ENCODE measurements around the gene AKT1S1. TPM values are rescaled to one million over a fixed set of nuclear protein-coding genes. Genes with fewer than 3 reads are reported as not detected.
A peak's percentile ranks its signal among the peaks of the same experiment; 100 is the strongest.

AKT1S1 gene
- total RNA-seq, 1 donor from 2014 or later = 4.1 TPM

DNA sequence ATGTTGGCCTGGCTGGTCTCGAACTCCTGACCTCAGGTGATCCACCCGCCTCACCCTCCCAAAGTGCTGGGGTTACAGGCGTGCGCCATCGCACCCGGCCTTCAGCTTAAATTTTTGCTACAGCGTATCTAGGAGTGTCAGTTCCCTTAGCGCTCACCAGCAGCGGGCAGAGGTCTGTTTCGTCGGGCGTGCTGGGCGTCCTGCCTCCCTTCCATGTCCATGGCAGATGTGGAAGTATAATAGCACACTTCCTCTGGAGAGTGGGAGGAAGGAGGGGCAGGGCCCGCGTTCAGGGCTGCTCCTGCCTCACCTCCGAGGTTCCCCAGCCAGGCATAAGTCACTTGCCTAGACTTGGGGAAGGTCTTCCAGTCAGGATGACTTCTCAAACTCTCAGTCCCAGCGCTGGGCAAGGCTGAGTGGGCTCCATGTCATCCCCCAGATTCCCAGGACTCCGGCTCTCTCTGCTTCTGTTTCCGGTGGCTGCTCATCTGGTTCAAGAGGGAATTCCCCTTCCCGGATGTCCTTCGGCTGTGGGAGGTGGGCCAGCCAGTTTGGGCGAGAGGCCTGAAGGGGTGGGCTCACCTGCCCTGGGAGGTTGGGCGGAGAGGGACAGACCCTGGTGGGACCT is 10.0 kb upstream of the AKT1S1 start:
- DNase-seq (ENCODE audit: low spot score in 2 of 2) (no peak), FAIRE-seq (no peak)

DNA sequence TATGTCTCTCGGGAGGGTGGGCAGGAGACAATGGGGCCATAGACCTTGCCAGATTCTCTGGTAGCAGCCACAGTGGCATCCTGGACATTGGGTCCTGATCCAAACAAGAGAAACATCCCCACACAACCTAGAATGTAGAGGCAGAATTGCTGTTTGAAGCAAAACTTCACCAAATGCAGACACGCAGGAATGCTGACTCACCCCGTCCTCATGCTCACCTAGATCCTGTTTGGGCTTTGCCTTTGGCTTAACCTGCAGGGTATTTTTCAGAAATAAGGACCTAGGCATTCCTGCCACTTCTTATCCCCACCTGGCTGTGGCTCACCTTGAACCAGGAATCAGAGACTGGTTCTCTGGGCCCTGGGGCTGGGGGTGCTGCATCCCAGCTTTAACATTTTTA is 7.6 kb upstream of the AKT1S1 start:
- FAIRE-seq = no peak

GRCh38 chr19:49884109-49884508 is 7.0 kb upstream of the AKT1S1 start:
- no peak for FAIRE-seq
- DNase-seq (ENCODE audit: low spot score in 2 of 2) = no peak

More for the DNA sequence above, 7.6 kb upstream of the AKT1S1 start:
- no peak for DNase-seq (ENCODE audit: low spot score in 2 of 2)

- no peak for FAIRE-seq
- no peak for DNase-seq (ENCODE audit: low spot score in 2 of 2)
These were observed 5.9 kb upstream of the AKT1S1 start for GRCh38 chr19:49883094-49883493.

- DNase-seq (ENCODE audit: low spot score in 2 of 2) = no peak
- no peak for FAIRE-seq
These were observed 5.5 kb upstream of the AKT1S1 start for GRCh38 chr19:49882643-49883042.

DNA sequence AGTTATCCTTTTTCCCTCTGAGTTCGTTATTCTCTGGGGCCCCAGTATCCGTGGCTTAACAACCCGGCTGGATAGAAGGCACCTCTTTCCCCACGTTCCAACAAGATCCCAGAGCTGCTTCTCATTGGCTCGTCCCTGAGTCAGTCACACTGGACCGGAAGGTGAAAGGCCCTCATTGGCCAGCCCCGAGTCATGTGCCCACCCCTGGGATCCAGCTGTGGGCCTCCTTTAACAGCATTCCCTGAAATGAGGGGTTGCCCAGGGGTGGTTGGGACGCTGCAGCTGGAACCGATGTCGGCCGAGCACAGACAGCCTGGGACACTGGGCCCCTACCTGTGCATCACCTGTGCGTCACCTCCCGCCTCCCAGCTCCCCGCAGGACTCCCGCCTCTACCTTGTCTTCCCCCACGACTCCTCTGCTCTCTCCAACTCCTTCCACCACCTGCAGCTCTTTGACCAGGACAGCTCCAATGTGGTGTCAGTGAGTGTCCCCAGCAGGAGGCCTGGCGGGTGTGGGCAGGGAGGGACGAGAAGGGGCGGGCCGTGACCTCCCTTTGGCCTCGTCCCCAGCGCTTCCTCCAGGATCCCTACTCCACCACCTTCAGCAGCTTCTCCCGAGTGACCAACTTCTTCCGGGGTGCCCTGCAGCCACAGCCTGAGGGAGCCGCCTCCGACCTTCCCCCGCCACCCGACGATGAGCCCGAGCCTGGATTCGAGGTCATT is 4.7 kb upstream of the AKT1S1 start:
- FAIRE-seq = no peak
- DNase-seq (ENCODE audit: low spot score in 2 of 2) = no peak

GRCh38 chr19:49881186-49881585 is 4.0 kb upstream of the AKT1S1 start:
- FAIRE-seq = no peak

GRCh38 chr19:49880162-49880869 is 3.2 kb upstream of the AKT1S1 start:
- FAIRE-seq = no peak
- DNase-seq (ENCODE audit: low spot score in 2 of 2) = no peak

More at GRCh38 chr19:49881186-49881585, 4.0 kb upstream of the AKT1S1 start:
- no peak for DNase-seq (ENCODE audit: low spot score in 2 of 2)

DNA sequence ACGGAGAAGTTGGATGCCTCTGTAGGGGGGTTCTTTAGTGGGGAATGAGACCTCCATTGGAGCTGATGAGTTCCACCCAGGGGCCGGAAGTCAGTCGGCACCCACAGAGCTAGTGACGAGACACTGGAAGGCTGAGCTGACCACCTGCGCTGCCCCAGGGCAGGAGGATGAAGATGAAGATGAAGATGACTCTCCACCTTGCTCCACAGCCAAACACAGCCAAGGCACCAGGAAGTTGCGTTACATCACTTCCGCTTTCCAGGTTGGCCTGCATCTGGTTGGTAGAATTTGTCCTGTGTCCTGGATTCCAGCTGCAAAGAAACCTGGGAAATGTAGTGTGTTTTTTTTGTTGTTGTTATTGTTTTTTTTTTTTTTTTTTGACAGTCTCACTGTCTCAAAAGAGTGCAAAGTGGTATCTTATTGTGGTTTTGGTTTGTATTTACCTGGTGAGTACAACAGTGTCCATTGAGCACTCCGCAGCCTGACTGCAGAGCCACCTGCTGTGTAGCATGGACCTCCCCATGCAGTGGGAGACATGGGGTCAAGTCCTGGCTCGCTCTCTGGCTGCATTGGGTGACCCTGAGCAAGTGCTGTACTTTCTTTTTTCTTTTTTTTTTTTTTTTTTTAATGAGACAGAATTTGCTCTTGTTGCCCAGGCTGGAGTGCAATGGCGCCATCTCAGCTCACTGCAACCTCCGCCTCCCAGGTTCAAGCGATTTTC is 2.2 kb upstream of the AKT1S1 start:
- DNase-seq (ENCODE audit: low spot score in 2 of 2) (no peak), FAIRE-seq (no peak)

- DNase-seq (ENCODE audit: low spot score in 2 of 2) (no peak), FAIRE-seq (no peak)
These were observed 1.6 kb upstream of the AKT1S1 start for GRCh38 chr19:49878744-49879070.

DNA sequence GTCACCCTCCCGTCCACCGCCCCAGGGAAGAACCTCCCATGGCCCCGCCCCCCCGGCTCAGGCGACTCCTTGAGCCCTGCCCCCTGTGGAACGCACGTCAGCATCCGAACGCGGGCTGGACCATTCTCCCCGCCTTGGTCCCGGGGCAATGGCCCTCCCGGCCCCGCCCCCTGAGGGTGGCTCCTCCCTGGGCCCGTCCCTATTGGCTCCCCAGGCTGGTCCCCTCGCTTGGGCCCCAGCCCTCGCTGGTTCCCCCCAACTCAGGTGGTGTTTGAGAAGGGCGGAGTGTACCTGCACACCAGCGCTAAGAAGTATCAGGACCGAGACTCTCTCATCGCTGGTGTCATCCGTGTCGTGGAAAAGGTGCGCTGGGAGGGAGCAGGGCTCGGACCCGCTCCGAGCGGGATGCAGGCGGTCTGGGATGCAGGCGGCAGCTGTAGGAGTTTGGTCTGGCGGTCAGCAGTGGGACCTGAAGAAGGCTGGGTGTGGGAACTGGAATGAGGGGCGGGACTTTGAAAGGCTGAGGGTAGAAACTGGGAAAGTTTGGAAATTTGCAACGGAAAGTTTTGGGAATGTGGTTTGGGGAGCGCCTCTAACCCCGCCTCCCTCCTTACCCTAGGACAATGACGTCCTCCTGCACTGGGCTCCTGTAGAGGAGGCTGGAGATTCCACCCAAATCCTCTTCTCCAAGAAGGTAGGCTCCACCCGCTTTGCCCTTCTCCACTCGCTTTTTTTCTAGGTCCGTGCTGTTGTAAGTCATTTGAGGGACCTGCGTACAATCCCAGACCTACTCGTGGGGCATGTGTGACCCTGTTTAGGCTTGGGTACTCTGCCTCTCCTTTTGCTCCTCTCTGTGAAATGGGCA is 956 bp upstream of the AKT1S1 start:
- peak; percentile 95 to 98 for DNase-seq (ENCODE audit: low spot score in 2 of 2)
- FAIRE-seq = no peak

DNA sequence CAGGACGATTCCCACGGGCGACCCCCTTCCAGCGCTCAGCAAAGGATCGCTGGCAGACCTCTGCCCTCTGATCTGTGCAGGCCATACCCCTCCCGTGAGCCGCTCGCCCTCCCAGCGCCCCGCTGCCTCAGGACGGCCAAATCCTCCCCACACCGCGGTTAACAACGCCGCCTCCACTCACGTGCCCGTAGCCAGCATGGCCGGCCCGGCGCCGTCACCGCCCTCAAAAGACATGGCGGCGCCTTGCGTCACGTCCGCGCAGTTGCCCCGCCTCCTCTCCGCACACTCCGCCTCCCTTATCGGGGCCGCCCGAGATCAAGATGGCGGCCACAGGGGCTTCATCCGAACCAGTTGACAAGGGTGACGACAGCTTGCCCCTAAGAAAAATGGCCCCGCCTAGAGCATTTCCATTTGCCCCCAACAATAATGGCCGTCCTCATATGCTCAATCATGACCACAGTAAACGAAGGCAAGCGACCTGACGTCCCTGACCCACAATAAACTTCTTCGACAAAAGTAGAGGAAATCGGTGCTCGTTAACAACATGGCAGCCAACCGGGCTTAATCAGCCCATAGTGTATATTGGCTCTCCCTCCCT is 634 bp downstream of the AKT1S1 start:
- FAIRE-seq = peak; percentile 76
- peak; percentile 88 to 92 for DNase-seq (ENCODE audit: low spot score in 2 of 2)

DNA sequence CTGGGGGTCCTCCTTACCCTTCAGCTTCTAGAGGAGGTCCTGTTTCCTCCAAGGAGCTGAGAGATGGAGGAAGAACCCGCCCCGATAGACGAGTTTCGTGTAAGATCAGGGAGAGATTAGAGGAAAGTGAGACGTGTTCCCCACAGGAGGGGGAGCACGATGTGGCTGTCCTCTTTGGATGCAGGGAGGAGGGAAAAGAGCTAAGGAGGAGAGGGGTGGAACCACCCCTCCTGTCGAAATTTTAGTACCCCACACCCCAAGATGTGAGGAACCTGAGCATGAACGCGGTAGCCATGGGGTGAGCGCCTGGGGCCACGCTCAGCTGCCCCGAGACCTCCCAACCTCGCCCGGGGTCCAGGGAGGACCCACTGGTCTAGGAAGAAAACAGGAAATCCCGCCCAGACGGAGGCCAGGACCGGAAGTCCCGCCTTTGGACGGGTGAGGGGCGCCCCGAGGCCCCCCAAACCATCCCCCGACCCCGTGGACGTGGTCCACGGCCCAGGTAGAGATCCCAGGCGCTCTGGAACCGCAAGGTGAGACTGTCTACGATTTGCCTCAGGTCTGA is 1.2 kb downstream of the AKT1S1 start:
- no peak for FAIRE-seq
- DNase-seq (ENCODE audit: low spot score in 2 of 2) = no peak

DNA sequence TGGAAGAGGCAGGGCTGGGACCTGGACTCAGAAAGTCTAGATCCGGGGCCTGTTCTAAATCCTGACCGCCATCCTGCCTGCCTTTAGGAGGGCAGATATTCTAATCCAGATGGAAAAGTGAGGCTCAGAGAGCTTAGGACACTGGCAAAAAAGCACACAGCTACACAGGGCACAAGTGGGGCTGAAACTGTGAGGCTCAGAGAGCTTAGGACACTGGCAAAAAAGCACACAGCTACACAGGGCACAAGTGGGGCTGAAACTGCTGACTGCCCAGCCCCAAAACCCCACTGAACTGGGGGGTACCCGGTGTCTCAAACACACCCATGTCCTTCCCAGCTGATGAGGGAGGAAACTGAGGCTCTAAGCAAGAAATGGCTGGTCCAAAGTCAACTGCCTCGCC is 2.0 kb downstream of the AKT1S1 start:
- no peak for FAIRE-seq
- DNase-seq (ENCODE audit: low spot score in 2 of 2) = no peak

GRCh38 chr19:49874503-49875157 is 2.5 kb downstream of the AKT1S1 start:
- DNase-seq (ENCODE audit: low spot score in 2 of 2) (no peak), FAIRE-seq (no peak)

GRCh38 chr19:49873834-49874233 is 3.3 kb downstream of the AKT1S1 start:
- DNase-seq (ENCODE audit: low spot score in 2 of 2) (no peak), FAIRE-seq (no peak)

- FAIRE-seq (no peak), DNase-seq (ENCODE audit: low spot score in 2 of 2) (no peak)
These were observed 4.0 kb downstream of the AKT1S1 start for GRCh38 chr19:49873129-49873521.

DNA sequence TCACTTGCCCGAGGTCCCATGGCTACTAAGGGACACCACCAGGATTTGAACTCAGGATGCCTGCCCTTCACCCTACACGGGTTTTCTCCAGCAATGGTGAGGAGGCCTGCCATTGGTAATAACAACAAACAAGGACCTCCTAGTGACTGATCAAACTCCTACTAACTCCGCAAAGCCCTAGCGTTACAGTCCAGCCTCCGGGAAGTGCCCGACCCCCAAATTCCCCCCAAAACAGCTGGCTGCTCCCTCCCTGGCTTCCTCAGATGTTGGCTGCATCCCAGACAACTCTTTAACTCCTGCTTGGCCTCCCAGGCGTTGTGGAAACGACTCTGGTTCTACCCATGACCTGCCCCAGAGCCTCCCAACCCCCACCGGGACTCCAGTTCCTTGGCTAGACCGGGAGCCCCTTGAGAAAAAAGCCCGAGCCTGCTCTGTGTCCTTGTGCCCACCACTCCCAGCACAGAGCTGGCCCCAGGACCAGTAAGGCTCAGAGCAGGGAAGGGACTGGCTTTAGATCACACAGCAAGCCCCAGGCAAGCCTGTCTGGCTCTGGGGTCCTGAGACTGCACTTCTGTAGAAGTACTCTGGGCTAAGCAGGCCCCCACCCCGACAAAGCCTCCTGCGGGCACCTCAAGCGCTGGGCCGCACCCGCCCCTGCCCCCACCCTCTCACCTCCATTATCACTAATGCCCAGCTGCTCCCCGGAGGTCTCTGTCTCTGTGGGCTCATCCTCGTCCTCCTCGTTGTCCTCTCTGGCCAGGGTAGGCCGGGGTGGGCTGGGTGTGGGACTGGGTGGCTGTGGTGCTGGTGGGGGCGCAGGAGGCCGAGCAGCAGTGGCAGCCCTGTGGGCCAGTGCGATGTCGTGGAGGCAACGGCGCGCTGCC is 4.7 kb downstream of the AKT1S1 start:
- no peak for DNase-seq (ENCODE audit: low spot score in 2 of 2)
- FAIRE-seq = no peak
